SH-SY5Y (cell line): ENCODE measurements around the gene ARHGAP23.

Experiments used
- GATA2 ChIP-seq: IDR thresholded peaks from 2 replicates; pipeline ENCODE4 v1.6.1; 2011; ENCODE audit warnings: mild to moderate bottlenecking, low read depth, low read length
- GATA3 ChIP-seq: IDR thresholded peaks from 2 replicates; pipeline ENCODE4 v1.6.1; 2011; ENCODE audit warnings: low read depth, mild to moderate bottlenecking, low read length, moderate library complexity

DNA sequence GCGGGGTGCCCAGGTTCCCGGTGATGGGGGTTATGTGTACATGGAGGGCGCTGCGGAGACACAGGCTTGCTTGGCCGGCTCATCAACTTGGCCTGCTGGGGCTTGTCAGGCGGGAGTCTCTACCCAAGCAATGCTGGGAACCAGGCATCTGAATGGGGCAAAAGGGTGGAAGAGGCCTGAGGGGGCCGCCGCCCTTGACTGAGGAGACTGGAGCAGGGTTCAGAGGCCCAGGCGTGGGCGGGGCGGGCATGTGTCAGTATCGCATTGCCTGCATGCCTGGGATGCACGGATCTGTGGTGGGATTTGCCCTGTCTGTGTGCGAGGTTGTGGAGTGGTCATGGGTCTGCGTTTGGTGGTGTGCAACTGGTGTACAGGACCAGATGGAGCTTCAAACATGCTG lies 21.1 kb downstream of the ARHGAP23 start:
- TF ChIP-seq GATA3 (no peak), GATA2 (no peak)
